Fibroblast of gingiva (primary cell): Measurements from ENCODE around the gene CCDC149.
A peak's percentile ranks its signal among the peaks of the same experiment; 100 is the strongest.

Source experiments
- DNase-seq: peaks from one replicate; pipeline ENCODE4 v3.0.0-alpha.2; 2011; ENCODE audit warnings: low read depth

Gene CCDC149

DNA sequence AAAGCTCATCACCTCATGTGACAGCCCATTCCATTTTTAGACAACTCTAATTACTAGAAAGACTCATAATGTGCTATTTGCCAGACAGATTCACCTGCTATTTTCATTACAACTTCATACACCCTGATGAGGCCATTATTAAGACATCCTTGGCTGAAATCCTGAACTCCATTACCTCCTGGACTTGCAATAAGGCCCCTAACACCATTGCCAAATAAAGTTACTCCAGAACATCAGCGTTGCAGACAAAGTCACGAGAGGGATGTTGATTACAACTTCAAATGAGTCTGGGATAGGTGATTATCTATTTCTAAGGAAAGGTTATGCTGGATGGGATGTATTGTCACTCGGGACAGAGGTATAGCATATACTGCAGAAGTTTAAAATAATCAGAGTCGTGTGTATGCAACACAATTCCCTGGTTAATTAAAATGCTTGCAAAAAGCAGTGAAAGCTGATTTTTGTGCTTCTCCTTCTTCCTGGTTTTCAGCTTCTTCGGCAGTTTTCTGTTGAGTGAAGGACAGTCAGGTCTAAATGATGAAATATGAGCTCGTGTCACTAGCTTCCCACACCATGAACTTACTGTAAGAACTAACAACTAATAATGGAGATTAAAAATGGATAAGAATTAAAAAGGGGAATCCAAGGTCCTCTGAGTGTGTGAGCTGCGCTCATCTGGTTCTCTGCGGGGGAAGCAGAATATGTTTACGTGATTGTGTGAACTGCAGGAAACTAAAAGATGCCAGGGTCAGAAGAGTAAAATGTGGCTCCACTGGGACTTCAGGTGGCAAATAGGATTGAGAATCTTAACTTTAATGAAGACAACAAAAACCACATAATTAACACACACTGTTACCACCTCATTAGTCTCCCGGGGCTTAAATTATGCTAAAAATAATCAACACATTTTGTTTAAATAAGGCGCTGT is 135.0 kb downstream of the CCDC149 start:
- DNase-seq = no peak

DNA sequence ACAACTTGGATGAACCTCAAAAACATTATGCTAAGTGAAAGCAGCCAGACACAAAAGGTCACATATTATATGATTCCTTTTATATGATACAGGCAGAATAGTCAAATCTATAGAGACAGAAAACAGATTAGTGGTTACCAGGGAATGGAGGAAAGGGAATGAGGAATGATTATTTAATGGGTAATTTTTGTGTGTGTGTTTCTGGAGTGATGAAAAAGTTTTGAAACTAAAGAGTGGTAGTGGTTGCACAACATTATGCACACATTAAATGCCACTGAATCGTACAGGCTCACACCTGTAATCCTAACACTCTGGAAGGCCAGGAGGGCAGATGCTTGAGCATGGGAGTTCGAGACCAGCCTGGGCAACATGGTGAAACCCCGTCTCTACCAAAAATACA is 137.1 kb downstream of the CCDC149 start:
- DNase-seq = no peak

DNA sequence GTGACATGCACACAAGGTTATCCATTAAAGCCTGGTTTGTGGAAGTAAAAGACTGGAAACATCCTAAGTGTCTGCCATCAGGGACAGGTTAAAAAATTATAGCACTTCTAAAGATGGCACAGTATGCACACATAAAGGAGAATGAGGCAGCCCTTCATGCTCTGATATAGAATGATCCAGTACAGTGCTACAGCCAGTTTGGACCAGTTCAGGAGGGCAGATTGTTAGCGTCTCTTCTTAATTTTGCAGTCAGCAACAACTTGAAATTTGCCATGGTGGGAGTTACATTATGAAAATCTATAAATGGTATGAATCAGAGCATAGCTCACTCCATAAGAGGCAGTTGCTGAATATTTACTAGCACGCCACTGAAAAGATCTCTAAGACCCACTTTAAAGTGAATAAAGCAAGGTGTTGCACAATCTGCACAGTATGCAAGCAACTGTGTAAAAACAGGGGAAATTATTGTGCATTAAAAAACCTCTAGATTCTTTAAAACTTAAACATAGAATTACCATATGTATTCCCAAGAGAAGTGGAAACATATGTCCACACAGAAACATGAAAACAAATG is 137.7 kb downstream of the CCDC149 start:
- DNase-seq = no peak

DNA sequence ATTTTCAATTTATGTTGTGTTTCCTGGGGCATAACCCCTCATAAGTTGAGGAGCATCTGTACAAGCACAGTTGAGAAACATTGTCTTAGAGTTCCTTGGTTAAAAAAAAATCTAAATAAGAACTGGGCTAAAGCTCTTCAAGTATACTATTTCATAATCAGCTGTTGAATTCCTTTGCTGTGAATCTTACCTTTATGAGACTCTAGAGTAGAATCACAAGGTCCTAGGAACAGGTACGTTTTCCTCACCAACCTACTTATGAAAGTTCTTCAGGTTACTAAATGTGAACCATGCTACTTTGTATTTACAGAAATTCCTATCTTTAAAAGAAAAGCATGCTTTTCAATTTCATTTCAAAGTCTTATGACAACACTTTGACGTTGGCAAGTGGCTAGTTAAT is 138.4 kb downstream of the CCDC149 start:
- peak; percentile 3 for DNase-seq

DNA sequence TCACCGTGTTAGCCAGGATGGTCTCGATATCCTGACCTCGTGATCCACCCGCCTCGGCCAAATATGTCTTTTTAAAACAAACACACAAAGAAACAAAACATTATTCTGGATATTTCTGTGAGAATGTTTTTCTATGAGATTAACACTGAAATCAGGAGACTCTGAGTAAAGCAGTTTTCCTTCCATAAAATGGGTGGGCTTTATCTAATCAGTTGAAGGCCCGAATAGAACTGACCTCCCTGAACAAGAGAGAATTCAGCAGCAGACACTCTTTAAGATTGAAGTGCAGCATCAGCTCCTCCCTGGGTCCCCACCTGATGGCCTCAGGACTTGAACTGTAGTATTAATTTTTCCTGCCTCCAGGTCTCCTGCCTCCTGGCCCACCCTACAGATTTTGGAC is 139.9 kb downstream of the CCDC149 start:
- DNase-seq = no peak

DNA sequence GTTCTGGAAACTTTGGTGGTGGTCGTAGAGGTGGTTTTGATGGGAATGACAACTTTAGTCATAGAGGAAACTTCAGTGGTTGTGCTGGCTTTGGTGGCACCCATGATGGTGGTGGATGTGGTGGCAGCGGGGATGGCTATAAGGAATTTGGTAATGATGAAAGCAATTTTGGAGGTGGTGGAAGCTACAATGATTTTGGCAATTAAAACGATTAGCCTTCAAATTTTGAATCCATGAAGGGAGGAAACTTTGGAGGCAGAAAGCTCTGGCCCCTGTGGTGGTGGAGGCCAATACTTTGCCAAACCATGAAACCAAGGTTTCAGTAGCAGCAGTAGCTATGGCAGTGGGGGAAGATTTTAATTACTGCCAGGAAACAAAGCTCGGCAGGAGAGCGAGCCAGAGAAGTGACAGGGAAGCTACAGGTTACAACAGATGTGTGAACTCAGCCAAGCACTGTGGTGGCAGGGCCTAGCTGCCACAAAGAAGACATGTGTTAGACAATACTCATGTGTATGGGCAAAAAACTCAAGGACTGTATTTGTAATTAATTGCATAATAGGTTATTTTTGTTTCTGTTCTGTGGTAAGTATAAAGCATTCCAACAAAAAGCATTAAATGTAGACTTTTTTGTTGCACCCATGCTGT is 140.7 kb downstream of the CCDC149 start:
- no peak for DNase-seq

DNA sequence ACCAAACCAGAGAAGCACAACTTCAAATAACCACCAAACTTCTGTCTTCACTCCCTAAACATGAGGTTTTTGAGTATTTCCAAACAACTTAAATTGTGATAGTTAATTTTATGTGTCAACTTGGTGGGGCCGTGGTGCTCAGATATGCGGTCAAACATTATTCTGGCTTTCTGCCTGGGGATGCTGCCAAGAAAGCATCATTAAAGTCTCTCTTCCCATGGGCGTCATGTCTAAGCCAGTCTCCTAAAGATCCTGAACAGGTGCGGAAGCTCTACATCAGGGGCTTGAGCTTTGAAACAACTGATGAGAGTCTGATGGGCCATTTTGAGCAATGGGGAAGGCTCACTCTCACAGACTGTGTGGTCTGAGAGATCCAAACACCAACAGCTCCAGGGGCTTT is 141.6 kb downstream of the CCDC149 start:
- no peak for DNase-seq

DNA sequence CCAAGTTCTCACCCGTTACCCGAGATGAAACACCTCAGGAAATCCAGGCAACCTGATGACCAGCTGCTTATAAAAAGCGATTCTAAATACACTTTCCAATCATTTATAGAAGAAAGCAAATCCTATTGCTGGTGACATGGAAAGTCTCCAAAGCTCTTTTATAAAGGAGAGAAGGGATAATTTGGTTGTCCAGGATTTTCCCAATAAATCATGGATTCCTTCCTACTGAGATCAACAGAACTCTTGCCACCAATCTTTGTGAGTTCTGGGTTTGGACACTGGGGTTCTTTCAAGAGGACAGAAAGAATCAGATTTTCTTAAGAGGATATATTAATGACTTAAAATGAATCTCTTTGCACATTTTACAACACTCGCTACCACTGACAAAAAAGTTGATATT is 142.2 kb downstream of the CCDC149 start:
- DNase-seq = no peak

DNA sequence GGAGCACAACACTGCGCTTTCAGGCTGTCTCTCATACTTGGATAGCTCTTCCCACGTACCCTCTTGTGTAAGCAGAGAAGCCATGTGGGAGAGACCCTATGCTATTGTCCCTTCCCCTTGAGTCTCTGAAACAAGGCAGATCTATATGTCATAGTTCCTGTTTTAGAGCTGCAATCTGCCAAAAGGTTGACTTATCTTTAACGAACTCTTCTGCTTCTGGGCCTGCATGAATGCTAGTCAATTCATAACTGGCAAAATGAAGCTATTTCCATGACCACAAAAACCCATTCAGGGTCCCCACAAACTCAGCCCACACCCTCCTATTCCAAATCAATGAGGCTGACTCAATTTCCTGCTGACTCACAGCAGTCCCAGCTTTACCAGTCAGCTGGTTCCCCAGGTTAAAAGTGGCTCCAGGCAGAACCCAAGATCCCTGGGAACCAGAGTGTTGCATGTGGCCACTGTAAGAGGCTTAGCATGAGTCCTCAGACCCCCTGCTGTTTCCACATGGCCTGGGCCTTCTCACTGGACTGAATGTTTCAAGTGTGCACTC is 142.7 kb downstream of the CCDC149 start:
- DNase-seq = peak; percentile 57

DNA sequence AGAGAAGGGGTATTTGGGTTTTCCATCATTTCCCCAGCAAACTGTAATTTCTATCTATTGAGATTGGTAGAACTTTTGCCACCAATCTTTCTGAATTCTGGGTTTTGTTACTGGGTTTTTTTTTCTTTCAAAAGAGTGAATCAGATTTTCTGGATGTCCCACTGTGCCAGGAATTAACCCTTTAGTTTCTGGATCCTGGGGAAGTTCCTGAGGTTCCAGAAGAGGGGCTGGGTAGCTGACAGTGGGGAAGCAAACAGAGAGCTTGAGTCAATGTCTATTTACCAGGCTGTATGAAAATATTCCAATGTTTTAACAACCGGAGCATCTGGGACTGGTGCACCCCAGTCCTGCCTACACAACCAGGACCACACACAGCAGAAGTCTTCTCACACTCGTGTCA is 143.3 kb downstream of the CCDC149 start:
- DNase-seq = no peak

DNA sequence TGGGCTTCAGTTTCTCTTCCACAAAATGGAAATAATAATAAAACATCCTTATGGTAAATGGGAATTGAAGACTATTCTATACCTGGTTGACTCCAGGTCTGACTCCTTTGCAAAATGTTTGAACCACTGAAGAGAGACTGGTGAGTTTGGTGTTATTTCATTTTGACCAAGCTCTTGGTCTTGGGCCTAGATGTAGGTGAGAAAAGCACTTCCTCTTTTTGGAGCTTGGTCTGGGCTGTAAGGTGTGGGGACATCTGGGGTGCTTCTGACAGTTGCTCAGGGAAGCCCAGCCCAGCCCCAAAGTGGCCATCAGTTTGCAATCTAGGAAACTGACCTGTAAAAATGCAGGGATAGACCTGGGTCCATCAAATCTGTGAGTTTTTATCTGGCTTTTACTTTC is 144.2 kb downstream of the CCDC149 start:
- no peak for DNase-seq

DNA sequence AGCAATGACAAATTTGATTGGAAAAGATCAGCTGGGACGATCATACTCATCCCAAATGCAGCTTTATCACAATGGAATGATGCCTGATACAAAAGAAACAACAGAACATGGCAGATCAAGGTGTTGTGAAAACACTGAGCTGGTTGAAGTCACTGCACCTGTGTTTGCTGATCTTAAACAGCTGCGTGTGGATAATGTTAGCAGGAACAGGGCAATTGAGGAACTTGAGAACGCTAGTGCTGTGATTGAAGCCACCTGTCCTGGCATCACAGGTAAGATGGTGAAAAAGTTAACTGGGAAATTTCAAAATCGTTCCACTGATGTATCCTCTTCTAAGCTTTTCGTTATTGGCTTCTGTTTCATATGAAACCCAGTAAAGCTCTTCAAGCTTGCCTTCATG is 144.8 kb downstream of the CCDC149 start:
- DNase-seq = no peak

DNA sequence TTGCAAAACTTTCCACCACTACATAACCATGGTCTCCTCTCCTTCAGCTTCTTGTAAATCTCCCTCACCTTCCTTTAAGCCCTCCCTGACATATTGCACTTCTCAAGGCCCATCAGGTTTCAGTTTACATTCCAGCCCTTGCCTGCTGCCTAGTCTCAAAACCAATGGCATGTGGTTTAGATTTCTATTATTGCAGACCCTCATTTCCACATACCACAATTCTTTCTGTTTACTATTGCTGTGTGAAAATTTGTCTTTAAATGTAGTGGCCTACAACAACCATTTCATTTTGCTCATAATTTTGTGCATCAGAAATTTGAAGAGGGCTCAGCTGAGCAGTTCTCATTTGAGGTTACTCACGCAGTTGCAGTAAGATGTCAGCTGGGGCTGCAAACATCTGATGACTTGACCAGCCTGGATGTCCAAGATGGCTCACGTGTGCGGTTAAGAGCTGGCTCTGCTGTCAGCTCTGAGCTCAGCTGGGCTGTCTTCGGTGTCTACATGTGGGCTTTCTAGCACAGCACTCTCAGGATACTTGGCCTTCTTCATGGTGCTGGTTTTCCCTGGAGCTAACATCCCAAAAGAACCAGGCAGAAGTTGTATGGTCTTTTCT is 147.4 kb downstream of the CCDC149 start:
- peak; percentile 62 for DNase-seq

DNA sequence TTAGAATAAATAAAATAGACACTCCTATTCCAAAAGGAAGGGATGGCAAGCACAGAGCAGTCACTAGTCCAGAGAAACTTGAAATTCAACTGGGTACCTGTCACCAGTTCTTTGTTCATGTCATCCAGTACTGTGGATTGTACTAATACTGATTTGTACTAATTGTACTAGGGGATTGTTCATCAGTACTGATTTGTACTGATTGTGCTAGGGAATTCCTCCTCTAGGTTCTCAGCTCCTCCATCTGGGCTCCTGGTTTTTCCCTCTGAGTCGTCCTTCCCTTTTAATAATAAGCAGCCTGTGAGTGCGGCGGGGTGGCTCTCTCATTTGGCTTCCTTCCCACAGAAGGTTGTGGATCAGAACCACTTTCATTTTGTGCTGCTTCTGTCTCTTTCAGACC is 148.5 kb downstream of the CCDC149 start:
- DNase-seq = no peak

DNA sequence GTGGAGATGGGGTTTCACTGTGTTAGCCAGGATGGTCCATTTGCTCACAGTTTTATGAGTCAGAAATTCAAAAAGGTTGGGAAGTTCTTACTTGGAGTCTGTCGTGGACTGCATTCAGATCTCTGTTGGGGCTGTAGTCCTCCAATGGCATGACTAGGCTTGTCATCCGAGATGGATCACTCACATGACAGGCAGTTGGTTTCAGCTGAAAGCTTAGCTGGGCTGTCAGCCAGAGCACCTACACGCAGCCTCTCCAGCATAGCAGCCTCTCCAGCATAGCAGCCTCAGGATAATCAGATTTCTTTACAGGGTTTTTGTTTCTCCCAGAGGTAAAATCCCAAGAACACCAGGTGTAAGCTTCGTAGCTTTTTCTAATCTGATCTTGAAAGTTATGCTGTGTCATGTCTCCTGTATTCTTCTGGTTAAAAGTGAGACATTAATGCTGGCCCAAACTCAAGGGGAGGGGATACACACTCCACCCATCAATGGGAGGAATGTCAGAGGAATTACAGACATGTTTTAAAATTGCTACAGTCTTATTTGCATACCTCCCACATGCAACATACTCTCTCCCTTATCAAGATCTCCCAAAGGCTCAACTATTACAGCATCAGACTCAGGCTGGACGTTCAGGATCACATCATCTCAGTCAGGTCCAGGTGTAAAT is 149.1 kb downstream of the CCDC149 start:
- no peak for DNase-seq
